Measurements from ENCODE around the gene VEPH1.

The VEPH1 gene

DNA sequence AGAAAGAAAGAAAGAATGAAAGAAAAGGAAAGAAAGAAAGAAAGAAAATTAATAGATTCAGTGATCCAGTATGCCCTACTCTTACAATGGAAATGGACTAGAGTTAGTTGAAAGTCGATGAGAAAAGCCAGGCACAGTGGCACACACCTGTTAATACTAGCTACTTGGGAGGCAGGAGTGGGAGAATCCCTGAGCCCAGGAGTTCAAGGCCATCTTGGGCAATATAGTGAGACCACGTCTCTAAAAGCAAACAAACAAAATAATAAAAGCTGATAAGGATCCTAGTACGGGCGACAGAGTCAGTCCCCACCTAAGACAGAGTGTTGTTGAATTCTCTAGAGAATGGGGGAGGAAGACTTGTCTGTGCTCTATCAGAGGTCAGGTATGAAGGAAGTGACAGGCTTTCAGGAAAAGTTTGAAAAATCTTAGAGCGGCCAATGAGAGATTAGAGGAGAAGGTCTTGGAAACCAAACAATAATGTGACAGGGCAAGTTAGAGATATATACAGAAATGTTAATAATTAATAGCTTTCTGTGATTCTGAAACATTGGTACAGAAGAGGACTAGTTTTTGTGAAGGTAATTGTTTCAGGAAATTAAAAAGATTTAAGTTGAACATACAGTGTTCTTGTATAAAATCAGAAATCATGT is 184.5 kb downstream of the VEPH1 start:
- no peak overlapping the region for H3K27ac ChIP-seq

DNA sequence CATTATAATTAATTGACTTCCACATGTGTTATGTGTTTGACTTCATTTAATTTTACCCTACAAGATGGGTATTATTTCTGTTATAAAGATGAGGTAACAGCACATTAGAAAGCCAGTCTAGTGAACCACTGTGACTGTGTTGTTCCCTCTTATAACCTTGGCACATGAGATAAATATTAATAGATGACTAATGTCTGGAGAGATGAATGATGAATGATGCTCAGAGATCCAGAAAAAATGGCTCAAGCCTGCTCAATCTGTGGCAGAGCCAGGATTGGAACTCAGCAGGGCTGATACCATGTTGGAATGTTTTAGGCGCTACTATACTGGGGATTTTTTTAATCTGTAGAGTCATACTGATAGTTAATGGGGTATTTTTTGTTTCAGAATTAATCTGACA is 185.3 kb downstream of the VEPH1 start:
- H3K27ac ChIP-seq = no peak overlapping the region
- no peak for DNase-seq (ENCODE audit: low read depth, low spot score)

More for the DNA sequence above, 184.5 kb downstream of the VEPH1 start:
- no peak for DNase-seq (ENCODE audit: low read depth, low spot score)

DNA sequence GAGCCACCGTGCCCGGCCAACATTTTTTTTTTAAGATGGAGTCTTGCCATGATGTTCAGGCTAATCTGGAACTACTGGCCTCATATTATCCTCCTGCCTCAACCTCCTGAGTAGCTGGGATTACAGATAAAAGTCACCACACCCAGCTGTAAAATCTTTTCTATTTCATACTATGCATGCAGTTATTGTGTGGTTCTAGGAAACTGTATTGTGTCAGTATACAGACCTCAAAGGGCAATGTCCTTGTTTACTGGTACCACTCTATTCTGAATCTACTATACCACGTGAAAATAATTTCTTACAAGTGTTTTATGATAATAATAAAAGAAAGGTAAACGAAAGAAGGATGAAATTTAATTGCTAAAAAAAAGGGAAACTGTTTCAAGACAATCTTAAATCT is 190.0 kb downstream of the VEPH1 start:
- no peak for DNase-seq (ENCODE audit: low read depth, low spot score)
- H3K27ac ChIP-seq = no peak overlapping the region

DNA sequence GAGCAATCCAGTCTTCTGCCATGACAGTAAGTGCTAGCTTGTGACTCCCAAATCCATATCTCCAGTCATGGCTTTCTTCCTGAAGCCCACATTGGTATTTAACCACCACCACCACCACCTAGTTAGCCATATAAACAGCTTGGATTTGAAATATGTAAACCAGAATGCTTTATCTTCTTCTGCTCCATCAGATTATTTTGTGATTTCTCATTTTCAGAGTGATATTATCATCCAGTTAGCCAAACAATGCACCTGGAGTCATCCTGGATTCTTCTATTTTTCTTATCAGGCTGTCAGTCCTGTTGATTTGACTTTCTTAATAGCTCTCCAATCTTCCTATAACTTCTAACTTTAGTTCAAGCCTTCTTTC is 190.9 kb downstream of the VEPH1 start:
- no peak for DNase-seq (ENCODE audit: low read depth, low spot score)
- H3K27ac ChIP-seq = peak overlapping the region; percentile 67

DNA sequence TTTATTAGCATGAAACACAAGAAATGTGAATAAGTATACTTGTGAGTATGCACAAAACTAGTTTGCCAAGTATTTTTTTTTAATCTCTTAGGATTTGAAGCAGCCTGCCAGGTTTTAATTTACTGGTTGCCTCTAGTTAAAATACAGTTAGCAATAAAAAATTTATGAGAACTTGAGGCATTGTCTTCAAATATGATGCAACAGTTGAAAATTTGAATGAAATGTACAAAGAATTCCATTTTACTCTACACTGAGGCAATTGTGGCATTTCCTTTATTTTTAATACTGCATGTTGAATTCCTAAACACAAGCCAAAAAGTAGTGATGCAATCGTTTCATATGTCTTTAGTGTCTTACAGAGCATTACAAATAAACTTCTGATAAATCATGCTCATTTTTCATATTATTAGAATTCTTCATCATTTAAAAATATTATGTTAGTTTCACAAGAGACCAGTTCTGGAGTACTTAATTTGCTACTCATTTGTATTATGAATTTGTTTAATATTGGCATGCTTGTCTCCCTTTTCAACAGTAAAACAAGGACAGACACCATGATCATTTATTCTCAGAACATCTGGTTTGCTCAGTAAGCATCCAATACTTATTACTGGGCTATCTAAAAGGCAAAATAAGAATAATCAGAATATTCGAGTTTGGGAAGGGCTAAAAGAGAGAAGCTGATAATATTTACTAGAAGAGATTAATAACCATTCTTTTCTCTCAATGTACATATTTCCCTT is 191.4 kb downstream of the VEPH1 start:
- peak overlapping the region; percentile 67 for H3K27ac ChIP-seq
- DNase-seq (ENCODE audit: low read depth, low spot score) = no peak

DNA sequence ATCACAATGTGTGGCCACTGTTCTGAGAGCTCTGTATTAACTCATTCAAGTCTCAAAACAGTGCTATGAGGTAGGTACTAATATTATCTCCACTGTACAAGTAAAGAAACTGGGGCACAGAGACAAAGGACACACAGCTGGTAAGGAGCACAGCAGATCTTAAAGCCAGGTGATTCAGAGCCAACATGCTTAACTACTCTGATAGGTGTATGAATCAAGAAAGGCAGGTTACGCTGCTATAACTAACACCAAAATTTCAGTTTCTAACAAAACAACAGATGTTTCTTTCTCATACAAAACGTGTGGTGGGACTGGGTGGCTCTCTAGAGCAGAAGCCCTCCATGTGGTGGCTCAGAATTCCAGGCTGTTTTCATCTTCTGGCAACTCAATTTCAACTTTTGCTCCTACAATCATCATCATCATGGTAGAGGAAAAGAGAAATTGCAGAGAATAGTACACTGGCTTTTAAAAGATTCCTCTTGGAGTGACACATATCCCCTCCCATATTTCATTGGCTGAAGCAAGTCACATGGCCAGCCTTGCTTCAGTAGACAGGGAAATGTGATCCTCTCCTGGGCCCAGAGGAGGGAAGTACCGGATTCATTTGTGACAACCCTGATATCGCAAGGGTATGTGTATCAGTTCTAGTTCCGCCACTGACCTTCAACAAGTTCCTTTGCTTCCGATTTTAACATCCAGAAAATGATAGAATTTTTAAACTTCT is 192.7 kb downstream of the VEPH1 start:
- no peak overlapping the region for H3K27ac ChIP-seq
- DNase-seq (ENCODE audit: low read depth, low spot score) = no peak

DNA sequence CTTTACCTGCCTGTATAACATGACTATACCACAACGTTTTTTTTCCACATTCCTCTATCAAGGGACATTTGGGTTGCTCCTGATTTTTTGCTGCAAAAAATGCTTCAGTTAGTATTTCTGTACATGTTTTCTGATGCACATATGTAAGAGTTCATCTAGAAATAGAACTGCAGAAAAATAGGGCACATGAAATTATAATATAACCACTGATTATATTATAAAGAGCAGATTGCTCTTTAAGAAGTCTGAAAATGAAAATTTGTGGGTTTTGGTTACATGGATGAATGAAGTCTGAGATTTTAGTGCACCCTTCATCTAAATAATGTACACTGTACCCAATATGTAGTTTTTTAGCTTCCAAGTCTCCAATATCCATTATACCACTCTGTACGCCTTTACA is 196.7 kb downstream of the VEPH1 start:
- DNase-seq (ENCODE audit: low read depth, low spot score) = no peak

DNA sequence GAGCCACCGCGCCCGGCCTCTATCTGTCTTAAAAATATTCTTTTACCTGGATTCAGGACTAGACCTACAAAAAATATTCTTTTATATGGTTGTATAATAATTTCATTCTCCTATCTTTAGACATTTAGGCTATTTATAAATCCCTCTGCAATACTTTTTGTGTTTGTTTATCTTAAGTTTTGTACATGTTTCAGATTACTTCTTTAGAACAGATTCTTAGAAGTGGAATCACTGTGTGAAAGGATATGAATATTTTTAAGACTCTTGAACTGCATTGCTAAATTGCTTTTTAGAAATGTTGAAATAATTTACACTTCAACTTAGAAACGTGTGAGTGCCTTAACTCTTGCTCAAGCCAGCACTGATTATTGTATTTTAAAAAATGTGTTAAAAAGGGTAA is 197.8 kb downstream of the VEPH1 start:
- no peak for DNase-seq (ENCODE audit: low read depth, low spot score)
- H3K27ac ChIP-seq = no peak overlapping the region

More for the DNA sequence above, 196.7 kb downstream of the VEPH1 start:
- H3K27ac ChIP-seq = no peak overlapping the region

DNA sequence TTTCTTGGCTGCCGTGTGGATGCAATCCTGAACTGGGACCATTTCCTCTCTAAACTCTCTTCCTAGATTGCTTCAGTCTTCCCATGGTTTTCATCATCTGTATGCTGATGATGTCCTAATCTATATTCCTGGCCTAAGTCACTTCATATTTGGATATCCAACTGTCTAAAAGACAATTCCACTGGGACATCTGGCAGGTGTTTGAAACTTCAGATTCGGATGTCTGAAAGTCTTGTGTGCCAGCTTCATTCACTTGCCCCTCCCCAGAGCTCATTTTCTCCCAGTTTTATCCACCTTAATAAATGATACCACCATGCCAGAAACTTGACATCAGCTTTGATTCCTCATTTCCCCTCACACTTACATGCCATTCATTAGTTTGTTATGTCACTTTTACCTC is 201.5 kb downstream of the VEPH1 start:
- DNase-seq (ENCODE audit: low read depth, low spot score) = no peak
- H3K27ac ChIP-seq = no peak overlapping the region

DNA sequence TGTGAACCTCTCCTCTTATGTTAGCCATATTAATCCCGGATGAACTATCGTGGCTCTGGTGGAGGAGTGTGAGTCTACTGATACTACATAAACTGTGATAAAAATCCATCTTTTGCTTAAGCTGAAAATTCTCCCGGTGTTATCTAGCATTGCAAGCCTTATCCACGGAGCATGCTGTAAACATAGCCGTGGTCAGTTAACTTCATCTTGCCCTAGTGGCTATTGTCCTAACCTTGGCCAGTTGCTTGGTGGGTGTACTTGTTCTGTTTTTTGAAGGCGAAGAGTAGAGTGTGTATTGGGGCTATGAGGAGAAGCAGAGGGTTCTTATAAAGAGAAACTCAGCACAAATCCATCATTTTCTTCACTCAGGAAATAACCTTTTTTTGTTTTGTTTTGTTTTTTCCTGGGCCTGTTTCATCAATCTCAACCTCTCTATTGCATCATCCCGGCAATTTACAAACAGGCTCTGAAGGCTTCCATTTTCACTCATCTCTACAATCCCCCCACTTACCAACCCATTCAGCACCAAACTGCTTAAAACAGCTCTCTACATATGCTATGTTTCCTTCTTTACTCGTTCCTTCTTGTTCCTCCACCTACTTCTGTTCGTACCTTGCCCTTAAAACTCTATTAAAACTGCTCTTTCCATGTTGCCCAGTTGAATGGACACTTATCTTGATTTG is 202.1 kb downstream of the VEPH1 start:
- DNase-seq (ENCODE audit: low read depth, low spot score) = no peak
- no peak overlapping the region for H3K27ac ChIP-seq

DNA sequence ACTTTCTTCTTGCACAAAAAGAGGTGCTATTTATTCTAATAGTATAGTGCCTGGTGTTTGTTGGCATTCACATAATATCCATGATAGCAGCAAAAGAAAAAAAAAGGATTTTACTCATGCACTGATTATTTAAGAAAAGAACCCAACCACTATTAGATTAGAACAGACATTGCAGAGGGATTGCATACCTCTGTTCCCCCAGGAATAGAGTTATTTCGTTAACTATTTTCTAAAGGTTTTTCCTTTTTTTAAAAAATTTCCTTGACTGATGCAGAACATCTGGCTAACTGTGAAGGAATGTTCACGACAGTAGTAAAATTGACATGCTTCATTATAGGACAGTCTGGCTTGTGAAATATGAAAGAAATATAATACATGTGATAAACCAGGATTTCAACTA is 203.1 kb downstream of the VEPH1 start:
- H3K27ac ChIP-seq = no peak overlapping the region
- DNase-seq (ENCODE audit: low read depth, low spot score) = no peak

DNA sequence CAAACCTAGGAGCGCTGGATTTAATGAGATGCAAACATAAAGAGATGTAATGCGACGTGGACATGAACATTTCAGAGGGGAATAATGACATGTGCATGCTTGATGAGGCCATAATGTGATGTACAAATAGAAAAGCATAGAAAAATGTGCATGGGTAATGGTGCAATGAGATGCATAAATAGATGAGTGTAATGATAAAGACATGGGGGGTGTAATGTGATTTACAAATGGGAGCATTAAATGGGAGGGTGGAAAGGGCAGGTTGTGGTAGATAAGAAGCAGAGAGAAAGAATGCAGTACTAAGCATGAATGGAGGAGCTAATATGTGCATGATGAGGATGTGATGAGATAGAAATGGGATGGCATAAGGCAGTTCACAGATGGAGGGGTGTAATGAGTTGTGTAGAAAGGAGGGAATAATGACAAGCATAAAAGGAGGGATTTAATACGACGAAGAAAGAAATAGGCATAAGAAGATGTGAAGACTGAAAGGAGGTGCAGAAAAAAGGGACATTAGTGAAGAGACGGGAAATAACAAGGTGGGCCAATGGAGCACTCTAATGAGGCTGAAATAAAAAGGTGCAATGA is 205.8 kb downstream of the VEPH1 start:
- no peak overlapping the region for H3K27ac ChIP-seq
- no peak for DNase-seq (ENCODE audit: low read depth, low spot score)

DNA sequence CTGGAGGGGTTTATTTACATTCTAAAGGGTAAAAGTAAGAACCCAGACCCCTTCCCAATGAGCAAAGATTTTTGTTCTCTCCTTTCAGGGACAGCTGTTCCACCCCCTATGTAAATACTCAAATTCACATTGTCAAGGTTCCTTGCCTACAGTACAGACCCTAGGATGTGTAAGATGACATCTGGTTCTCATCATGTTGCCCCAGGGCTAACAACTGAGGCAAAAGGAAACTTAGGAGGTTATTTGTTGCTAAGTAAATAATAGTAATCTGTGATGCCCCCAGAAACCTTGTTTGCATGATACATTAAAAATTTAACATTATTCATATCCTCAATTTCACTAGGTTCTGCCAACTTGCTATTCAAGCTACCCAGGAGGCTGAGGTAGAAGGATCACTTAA is 208.3 kb downstream of the VEPH1 start:
- no peak for DNase-seq (ENCODE audit: low read depth, low spot score)
- no peak overlapping the region for H3K27ac ChIP-seq

DNA sequence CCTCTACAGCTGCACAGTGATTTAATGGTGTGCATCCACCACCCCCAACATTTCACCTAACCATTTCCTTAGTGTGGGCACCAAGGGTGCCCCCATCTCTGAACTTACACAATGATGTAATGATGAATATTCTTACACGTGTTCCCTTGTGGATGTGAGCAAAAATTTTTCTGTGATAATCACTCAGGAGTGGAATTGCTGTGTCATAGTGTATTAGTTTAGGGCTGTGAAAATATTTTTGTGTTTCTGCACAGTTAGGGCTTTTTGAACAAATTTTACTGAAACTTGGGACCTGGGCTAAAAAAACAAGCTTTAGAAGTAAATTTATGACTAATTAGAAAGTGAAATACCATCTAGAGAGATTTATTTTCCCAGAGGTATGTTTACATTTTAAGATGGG is 208.7 kb downstream of the VEPH1 start:
- DNase-seq (ENCODE audit: low read depth, low spot score) = no peak
- H3K27ac ChIP-seq = no peak overlapping the region

DNA sequence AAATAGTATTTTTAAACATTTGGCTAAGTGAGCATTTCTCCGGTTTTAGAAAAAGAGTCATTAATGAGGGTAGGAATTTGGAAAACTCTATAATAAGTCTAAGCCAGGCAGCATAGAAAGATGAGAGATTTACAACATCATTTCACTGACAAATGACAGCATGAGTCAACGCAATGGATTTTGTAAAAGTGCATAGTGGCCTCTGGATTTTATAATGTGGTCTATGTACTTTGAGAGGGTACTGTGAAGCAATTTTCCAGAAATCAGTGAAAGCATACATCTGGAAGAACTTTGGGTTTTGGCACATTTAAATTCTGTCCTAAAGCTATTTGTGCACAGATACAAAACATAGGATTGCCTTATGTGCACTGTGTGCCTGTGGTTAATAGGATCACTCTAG is 212.4 kb downstream of the VEPH1 start:
- H3K27ac ChIP-seq = no peak overlapping the region
- DNase-seq (ENCODE audit: low read depth, low spot score) = no peak

DNA sequence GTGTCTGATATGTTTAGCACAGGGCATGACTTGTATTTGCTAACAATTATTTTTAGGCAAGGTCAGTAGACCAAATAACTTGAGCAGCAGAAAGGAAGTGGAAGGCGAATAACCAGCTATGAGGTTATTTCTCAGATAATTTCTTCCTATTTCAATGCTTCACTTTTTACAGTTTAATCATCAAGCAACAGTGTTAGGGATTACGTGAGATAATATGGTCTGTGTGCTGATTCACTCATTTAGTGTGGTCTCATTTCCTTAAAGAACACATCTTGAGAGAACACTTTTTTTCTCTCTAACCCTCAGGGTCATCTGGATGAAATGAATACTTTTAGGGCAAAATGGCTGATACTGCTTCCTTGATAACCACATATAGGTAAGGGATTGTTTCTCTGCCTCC is 217.2 kb downstream of the VEPH1 start:
- no peak for DNase-seq (ENCODE audit: low read depth, low spot score)
- H3K27ac ChIP-seq = no peak overlapping the region

DNA sequence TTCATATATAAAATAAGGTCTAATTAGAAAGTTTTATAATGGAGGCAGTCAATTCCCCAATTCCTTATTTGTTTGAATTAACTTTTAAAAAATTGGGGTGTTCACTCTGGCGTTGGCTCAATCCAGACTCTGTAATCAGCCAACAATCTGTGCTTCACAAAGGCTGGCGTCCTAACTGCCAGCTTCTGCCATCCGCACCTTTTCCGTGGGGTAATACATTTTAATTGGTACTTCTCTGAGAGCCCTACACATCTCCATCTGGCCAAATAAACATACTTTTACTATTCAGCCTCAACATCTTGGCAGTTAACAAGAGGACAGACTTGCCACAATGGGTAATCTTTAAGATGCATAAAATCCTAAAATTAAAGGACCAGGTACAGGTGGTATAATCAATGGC is 218.1 kb downstream of the VEPH1 start:
- H3K27ac ChIP-seq = no peak overlapping the region
- DNase-seq (ENCODE audit: low read depth, low spot score) = no peak

DNA sequence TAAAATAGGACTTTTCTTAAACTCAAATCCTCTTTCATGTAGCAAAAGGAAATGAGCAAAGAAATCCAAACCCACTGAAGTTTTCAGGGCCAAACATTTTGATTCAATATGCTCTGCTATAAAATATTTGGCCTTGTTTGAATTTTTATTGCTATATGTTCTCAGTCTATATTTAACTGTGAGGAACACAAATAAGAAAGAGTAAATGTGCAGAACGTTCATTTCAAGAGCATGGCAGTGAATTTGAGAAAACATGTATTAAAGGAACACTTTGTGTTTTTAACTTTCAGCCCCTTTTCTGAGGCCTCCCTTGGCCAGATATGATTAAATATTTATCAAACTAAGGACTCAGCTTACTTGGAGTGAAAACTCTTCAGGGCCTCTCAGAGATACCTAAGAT is 218.5 kb downstream of the VEPH1 start:
- no peak overlapping the region for H3K27ac ChIP-seq
- no peak for DNase-seq (ENCODE audit: low read depth, low spot score)

DNA sequence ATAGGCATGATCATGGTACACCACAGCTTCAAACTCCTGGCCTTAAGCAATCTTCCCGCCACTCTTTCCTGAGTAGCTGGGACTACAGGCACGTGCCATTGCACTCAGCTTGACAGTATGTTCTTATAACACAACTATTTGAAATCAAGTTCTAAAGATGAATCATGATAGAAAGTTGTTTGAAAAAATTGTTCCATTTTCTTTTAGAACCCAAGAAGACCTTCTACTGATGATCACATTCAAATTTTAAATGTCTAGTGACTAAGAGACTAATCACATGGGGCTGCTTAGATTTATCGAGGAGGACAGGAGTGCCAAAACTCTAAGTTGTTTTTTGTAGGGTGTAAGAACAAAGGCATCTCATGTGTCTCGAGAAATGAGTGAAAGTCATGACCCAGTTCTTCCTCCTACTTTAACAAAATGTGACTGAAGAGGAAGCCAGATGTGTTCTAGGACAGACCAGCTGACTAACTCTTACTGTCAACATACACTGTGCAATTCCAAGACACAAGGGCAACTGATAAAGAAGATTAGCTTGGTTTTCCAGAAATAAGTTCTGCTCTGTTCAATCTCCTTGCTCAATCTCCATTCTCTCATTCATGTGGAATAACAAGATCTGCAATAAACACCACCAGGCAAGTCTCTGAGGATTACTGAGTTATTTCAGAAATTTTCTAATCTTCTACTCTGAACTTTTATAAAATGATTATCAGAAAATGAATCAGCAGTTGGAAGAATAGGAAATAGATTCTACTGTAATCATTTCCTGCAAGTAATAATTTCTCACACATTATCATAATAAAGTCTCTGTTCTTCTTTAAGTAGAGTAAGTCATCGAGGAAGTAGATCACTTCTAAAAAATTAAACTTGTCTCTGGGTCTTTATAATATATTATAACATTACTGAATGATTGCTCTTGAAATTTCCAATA is 220.7 kb downstream of the VEPH1 start:
- H3K27ac ChIP-seq = peak overlapping the region; percentile 57
- peak; percentile 34 for DNase-seq (ENCODE audit: low read depth, low spot score)

DNA sequence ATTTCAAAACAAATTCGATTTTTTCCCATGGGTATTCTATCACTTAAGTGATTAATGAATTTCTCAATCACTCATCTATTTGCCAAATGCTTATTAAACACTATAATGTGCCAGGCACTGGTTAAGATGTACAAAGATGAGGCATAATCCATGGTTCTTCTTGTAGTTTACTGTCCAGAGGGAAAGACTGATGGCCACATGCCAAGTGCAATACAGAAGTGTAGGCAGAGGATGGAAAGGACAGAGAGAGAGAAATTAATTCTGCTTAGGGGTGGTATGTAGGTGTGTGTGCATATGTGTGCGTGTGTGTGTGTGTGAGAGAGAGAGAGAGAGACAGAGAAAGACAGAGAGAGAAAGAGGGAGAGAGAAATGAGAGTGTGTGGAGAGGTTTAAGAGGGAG is 222.4 kb downstream of the VEPH1 start:
- no peak overlapping the region for H3K27ac ChIP-seq
- no peak for DNase-seq (ENCODE audit: low read depth, low spot score)
